HTERT RPE-1 (cell line): ENCODE data around the gene PCDH1.
"Not testable (repeated sequence)": the region's sequence is repeated elsewhere in the genome, so short reads cannot be mapped to it uniquely, and the experiment has no call there.

Experiments
- in situ Hi-C: fragments of 300-500 bp; cut with MboI; formaldehyde crosslinking; loops from 4 replicates; pipeline ENCODE4 v1.14.3; 2020; ENCODE audit warnings: low sequenced_read_pairs

PCDH1 gene

DNA sequence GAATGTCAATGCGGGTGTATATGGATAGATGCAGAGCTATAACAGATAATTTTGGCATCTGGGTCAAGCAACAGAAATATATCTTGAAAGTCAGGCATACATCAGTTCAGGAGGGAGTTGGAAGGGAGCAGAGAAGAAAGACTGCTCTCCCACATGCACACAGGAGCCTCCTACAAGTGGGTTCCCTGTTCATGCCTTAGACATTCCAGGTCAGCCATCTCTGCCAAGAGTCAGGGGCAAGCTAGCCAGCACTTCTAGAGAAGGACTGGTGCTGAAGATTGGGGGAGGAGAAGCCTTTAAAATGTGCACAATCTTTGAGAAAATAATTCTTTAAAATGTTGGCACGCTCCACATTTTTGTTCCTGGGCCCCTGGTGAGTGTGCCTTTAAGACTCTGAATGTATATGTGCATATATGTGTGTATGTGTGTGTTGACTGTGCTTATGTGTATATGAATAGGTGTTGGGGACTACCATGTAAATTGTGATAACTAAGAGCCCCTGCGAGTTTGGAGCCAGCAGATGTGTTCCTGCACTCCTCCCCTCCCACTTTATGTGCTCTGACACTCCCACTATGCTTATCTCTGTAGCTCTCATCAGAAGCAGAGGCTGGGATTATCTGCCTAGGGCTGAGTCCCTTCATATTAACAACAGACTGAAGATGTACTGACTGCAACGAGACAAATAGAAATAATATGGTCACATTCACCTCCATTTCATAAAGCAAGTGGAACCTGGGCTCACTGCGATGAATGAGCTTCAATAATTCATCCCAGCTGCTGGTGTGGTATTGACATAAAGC is 24.0 kb upstream of the PCDH1 start:
- in situ Hi-C loops = no loop called here

DNA sequence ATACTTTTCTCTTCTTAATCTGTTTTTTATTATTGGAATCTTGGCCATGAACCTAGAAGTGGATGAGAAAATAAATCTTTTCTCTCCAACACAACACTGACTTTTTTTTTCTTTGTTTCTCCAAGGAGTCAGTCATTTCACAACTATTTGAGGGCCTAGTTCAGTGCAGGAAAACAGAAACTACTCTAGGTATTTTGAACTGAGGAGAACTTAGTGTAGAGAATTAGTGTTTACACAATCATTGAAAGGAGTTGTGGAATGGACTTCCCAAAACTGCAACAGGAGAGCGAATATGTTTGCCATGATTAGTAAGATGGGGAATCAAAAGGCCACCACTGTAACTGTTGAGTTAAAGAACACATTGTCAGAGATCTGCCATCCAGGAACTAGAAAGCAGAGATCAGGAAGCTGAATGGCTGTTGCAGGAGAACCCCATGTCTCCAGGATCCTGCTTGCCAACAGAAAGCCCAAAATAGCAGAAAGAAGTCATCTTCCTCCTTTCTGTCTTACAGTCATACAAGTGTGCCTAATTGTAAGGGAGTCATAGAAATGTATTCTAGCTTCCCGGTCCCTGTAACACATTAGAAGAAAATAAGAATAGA is 20.3 kb upstream of the PCDH1 start:
- in situ Hi-C loops = no loop called here

DNA sequence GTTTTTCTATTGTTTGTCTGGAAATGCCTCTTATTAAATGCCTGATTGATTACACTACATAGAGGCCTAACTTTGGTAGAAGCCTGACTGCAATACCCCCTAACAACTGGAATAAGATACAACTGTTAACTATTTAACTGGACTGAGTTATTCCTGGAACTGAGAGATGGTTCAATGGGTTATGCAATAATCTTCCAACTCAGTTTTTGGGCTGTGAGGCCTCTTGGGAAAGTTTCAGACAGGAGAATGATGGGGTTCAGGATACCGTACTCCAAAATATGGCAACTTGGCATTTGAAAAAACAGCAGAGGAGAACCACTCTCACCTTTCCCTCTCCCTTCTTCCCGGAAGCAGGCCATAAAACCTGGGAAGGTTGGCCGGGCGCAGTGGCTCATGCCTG is 19.2 kb upstream of the PCDH1 start:
- in situ Hi-C loops = no loop called here

DNA sequence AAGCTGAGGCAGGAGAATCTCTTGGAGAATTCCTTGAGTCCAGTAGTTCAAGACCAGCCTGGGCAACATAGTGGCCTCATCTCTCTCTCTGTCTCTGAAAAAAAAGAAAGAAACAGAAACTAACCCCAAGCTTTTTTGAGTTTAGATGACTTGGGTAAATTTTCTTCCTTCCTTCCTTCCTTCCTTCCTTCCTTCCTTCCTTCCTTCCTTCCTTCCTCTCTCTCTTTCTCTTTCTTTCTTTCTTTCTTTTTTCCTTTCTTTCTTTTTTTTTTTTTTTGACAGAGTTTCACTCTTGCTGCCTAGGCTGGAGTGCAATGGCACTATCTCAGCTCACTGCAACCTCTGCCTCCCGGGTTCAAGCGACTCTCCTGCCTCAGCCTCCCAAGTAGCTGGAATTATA is 12.2 kb upstream of the PCDH1 start:
- in situ Hi-C loops = not testable (repeated sequence)

DNA sequence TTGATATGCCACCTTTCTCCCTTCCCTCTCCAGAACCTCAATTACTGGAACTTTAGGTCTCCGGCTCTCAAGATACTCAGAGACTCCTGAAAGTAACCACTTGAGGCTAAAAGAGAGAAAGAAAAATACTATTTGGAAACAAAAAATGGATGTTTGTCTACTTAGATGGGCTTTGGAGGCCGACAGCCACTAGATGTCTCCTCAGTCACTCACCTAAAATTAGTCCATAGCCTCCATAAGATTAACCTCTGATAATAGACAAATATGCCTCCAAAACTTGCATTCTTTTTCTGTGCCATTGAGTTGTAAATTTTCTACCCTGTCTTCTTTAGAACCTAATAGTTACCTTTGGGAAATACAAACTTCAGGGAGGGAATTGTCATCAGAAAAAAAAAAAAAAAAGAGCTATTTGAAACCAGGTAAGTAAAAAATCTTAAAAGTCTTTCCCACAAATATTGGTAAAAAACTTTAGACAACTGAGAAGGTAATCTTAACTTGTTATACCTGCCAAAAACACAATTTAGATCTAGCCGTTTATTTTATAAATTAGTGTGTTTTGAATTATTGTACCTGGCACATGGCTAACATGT is 11.2 kb upstream of the PCDH1 start:
- in situ Hi-C loops = no loop called here

DNA sequence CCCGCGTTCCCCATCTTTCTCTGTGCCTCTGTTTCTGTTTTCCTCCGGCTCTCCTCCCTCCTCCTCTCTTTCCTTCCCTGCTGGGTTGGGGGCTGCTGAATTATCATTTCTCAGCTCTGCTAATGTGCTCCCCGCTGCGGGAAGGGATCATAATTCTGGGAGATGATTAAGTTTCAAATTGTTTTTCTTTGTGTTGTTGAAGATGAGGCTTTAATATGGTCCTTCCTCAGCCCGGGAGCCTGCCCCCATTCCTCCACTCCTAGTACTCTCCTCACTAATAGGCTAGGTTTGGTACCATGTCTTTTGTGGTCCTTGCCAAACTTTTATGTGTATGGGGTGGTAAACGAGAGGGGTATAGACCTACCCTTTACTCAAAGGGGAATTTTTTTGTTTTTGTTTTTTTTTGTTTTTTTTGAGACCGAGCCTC is 5.7 kb upstream of the PCDH1 start:
- in situ Hi-C loops = no loop called here

DNA sequence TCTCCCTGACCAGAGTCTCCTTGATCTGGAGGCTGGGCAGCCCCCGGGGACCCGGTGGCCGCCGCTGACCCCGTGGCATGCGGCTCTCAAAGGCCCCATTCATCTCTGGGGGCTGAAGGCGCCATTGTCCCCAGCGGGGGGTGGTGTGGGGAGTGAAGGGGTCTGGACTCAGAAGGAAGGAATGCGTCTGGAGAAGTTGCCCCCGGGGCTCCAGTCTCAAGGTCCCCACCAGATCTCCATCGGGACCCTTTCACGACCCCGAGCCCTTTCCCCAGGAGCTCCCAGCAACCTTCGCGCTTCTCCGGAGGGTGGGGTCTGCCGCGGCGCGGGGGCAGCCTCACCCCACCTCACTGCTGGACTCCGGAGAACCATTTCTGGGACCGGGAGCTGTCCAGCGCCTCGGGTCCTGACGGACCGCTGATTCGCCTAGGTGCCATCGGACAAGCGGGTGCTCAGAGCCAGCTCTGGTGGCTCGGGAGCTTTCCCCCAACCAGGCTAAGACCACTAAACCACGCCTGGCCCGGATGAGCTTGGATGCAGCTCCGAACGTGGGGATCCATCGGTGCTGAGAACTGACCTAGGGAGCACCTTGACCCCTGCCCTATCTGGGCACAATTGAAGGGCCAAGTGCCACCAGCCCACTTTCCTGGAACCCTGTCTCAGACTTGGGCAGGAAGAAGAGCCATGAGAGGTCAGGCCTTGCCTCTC is 5.1 kb upstream of the PCDH1 start:
- in situ Hi-C loops = no loop called here

DNA sequence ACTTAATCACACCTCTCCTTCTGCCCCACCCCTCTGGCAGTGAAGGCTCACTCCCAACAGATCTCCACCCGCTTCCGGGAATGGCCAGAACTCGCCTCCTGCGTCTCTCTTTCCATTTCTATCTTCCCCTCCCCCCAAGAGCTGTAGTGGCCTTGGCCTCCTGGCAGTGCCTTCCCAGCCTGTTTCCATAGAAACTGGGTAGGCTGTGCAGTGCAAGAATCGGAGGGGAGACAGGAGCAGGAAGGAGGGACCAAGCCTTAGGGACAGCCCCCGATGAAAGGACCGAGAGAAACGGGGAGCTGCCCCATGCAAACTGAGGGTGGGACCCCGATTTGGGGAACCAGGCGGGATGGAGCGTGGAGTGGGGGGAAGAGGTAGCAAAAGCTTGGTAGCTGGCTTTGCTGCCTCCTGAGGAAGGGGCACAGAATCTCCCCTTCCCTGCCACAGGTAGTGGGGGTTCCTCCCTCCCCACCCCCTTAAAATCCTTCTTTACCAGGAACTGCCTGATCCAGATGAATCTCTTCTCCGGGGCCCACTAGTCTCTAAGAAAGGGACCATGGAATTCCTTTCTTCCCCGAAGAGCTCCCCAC is 4.5 kb upstream of the PCDH1 start:
- in situ Hi-C loops = no loop called here

DNA sequence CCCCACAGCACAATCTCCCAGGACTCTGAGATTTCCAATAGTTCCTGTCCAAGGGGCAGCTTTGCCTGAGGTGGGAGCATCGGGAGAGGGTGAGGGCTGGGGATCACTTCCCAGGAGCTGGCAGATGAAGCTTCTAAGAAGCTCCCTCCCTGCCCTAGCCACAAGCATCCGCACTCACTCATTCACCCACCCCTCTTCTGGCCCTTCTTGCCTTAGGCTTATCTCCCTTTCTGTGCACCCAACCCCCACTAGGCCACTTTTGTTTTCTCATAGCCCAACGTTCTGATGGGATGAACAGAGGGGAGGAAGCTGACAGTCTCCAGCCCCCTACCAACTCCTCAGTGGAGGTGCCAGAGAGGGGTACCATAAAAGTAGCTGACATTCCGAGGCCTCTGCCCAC is 3.7 kb upstream of the PCDH1 start:
- in situ Hi-C loops = no loop called here

DNA sequence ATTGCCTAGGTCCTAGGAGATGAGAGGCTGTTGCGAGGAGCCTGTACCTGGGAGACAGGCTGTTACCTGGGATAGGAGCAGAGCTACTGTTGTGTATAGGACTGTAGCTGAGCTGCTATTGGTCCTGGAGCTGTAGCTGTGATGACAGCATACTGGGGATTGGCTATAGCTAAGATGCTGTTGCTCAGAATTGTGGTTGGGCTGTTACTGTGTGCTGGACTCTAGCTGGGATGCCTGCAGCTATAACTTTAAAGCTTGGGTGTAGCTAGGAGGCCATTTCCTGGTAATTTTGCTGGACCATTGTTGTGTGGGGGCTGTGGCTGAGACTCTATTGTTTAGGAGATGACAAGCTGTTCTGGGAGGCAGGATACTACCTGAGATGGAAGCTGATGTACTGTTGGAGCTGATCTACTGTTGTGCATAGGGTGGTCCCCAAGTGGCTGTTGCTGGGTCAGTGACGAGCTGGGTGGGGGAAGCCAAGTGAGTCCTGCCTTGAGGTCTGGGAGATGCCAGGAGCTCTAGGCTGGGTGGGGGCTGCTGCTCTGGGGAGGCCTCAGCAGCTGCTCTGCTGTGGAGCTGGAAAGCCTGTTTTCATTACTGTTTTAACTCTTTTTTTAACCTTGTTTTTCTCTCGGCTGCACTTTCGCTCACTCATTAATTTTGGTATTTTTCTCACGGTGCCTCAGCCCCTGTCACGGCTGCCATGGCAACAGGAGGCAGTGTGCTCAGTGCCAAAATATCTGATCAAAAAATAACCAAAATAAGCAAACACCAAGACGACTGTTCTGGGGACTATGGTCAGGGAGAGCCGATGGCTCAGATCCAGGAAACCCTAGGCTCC is 3.0 kb upstream of the PCDH1 start:
- in situ Hi-C loops = no loop called here

DNA sequence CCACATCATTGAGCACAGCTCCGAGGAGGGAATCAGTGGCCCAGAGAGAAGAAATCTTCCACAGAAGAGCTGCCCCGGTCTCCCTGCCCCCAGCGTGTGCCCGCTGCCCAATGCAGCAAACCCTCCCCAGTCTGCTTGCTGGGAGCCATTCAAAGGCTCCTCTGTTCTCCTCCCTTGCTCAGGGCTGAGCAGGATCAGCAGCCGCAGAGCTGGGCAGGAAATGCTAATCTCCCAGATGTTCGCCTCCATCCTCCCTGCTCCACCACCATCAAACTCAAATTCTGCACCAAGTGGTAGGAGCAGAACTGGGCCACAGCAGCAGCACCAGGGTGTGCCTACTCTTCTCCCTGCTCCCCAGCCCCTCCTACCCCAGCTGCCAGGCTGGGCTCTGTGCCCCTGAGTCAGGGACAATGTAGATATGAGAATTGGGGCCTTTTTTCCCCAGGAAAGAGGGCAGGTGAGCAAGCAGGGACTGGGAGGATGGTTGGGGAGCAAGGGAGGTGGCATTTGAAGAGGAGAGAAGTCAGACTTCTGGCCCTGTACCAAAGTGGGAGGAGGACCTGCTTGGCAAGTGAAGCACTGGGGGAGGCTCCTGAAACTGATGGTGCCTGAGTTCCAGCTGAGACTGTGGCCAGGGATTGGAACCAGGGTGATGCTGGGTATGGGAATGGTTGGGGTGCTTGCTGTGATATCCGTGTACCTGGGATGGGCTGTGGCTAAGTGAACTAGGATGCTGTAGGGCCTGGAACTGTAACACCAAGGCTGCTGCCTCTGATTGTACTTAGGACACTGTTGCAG is 1.9 kb upstream of the PCDH1 start:
- in situ Hi-C loops = no loop called here

DNA sequence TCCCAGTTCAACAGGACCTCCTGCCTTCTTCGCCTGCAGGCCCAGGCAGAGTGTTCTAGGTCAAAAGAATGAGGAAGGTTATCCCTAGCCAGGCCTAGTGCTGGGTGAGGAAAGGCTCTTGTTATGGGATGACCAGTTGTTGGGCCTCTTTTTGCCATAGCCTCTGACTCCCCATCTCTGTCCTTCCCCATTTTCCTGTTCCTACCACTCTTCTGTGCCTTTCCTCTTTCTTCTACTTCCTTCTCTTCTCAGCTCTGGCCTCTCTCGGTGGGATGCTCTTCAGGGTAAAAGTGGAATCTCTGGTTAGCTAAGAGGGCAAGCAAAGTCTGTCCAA is 1.2 kb upstream of the PCDH1 start:
- in situ Hi-C loops = no loop called here

DNA sequence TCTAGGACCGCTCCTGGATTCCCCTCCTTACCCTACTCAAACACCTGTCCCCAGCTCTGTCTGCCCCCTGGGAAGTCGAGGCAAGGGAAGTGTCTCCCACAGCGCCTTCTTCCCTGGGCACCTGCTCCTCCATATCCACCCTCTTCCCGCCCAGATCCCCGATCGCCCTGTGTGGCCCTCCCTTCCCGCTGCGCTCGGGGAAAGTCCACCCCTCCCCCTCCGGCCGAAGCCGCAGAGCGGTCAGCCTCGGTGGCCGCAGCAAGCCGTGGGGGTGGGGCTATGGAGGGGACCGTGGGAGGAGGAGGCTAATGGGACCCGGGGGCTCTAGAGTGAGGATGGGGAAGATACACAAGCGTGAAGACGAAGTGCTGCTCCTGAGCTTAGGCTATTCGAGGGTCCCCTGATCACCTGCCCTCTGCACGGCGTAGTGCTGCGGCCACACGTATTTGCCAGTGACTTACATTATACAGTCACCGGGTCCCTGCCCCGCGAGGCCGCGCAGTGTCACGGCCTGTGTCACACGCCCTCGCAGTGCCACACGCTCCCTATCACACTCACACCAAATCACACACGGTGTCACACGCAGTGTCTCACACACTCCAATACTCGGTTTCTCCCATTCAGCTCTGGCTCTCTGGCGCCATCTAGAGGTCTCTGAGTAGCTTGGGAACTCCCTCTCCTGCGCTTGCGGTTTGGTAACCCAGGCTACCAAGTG is 658 bp upstream of the PCDH1 start:
- in situ Hi-C loops = no loop called here

DNA sequence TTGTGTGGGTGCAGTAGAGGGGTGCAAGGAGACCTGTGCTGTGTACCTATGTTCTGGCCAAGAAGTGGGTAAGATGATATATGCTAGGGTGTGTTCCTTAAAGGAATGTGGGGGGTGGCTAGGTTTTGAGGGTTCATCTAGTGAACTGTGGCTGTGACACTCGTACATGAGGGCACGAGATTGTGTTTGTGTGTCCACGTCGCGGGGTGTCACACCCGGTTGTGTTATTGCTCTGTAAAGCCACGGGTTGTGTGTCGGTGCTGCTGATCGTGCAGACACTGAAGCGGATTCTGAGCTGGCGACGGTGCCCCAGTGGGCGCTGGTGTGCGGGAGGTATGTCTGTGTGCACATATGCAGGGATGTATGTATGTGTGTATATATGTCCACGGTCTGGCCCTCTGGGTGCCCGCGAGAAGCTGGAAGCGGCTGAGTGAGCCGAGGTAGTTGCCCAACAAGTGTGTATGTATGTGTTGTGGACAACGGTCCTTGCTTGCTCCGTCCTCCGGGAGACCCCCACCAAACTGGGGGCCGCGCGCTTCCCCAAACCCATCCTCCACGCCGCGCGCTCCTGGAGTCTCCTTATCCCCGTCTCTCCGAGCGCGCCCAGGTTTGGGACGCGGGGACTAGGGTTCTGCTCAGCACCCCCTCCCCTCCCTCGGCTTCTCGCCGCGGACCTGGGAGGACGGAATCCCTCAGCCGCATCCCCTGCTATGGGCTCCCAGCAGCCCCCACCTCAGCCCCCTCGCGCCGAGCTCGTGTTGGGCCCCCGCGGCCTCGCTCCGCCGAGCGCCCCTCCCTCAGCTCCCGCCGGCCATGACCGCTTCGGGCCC is 639 bp downstream of the PCDH1 start:
- in situ Hi-C loops = no loop called here

DNA sequence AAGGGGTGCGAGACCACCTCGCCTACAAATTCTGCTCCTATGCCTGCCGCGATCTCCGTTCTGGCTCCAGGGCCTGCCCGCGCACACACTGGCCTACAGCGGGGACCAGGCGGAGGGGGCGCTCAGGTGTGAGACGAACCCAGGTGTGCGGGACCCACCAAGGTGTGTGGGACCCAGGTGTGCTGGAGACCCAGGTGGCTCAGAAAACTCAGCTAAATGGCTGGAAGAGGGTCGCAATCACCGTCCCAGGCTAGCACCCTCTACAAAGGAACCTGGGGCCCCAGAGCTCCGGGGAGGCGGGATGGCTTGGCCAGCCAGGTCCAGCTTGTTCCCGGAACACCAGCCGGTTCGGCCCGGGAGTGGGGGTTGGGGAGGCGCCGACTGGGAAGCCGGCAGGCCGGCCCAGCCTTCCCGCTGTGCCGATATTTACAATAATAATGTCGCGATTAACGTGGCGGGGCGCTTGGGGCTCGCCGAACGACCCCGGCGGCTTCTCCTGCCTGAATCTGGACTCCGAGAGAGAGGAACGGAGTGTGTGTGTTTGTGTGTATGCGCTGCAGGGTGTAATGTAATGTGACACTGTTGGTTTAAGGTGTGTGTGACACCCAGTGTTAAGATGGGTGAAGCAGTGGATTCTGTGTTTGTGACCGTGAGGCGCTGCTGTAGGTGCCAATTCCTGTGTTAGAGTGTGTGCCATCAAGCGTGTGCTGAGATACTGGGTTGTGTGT is 1.4 kb downstream of the PCDH1 start:
- in situ Hi-C loops = no loop called here

DNA sequence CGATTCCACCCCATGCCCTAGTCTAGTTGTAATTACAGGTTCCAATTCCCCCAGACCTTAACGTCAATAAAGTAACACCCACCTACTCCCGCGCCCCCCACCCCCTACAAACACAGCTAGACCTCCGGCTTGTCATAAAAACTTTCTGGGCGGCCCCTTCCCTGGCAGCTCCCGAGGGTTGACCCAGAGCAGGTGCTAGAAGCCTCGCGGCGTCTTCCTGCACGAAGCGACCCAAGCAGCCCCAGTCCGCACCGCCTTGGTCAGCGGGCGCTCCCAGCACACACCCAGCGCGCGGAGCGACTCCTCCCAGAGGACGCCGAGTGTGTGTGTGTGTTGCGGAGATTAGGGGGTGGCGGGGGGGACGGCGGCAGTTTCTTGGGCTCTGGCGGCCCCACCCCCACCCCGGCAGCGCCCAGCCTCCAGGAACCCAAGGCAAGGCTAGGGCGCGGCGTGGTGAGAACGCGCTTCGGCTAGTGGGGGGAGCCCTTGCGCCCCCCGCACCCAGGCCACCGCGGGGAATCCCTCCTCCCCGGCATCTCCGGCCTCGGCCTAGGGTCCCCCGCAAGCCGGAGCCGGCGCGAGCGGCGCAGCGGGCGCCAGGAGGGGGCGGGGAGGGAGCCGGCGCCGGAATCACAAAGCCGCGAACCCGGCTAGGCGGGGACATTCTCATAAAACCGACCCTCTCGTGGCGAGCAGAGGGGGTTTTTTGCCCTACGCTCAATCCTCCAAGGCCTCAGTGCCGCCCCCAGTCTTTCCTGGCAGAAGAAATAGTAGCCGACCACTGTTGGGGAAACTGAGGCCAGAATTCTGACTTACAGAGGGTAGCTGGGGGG is 2.2 kb downstream of the PCDH1 start:
- in situ Hi-C loops = no loop called here
